ENCODE results near the gene PIMREG.

The PIMREG gene

DNA sequence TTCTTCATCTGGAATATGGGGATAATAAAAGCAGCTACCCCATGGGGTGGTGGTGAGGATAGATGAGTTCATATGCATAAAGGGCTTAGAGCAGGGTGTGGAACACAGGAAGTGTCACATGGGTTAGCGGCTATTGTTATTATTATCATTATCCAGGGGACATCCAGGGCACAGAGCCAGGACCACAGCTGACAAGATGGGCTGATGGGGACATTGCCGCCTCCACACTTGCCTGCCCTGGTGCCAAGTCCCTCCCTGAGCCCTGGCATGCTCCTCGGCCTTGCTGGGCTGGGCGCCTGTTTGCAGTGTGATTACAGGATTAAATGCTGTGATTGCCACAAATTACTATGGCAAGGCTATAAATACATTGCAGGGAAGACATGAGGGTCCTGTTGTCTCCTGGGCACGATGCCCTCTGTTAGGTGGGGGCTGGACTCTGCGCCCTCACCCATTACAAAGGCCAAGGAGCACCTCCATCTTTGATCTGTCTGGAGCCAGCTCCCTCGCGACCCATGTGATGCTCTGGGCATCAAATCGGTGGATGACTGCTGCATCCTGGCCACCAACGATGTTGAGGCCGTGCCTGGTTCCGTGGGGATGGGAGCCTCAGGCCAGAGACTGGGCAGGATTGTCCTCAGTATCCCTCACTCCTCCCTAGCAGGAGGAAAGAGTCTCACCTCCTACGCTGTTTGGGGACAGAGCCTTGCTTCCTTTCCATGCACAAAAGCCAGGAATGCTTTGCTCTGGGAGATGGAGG is 43.2 kb downstream of the PIMREG start:
- H3K27ac ChIP-seq (ENCODE audit: low read length) = no peak overlapping the region
- no peak overlapping the region for H3K9ac ChIP-seq (ENCODE audit: low read length)
- peaks cover 24% of the 10 kb centered on the region for H3K4me1 ChIP-seq (ENCODE audit: control insufficient read depth, low read depth, low read length)
- H3K4me3 ChIP-seq (ENCODE audit: low read length) = no peak overlapping the region
- H3K9me3 ChIP-seq (ENCODE audit: control insufficient read depth, low read depth, low read length) = no peaks in the 10 kb centered on the region
- H3K27me3 ChIP-seq (ENCODE audit: control insufficient read depth, insufficient read depth, low read length) = no peaks in the 10 kb centered on the region
- no peaks in the 10 kb centered on the region for H3K36me3 ChIP-seq (ENCODE audit: control insufficient read depth, low read depth, low read length)

DNA sequence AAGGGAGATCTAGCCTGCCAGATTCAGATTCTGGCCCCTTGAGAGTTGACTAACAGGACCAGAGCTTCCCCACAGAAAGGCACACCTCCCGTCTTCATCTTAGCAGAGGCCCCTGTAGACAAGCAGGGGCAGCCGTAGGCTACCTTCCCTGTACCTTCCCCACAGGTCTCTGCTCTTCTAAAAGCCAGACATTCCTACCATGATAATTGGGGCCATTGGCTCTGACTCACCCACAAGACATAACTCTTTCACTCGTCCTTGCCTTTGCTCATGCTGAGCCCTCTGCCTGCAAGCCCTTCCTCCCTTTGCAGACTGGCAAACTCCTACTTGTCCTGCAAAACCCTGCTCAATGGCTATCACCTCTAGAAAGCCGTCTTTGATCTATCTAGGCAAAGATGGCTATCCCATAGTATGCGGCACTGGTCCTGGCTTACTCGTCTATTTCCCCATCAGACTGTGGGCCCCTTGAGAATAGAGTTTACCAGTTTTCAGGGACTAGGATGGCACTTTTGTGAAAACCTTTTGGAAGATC is 43.8 kb downstream of the PIMREG start:
- Histone ChIP-seq H3K27me3 (ENCODE audit: control insufficient read depth, insufficient read depth, low read length) (no peaks in the 10 kb centered on the region), H3K9me3 (ENCODE audit: control insufficient read depth, low read depth, low read length) (no peaks in the 10 kb centered on the region), H3K9ac (ENCODE audit: low read length) (no peak overlapping the region), H3K36me3 (ENCODE audit: control insufficient read depth, low read depth, low read length) (no peaks in the 10 kb centered on the region), H3K4me3 (ENCODE audit: low read length) (no peak overlapping the region), H3K27ac (ENCODE audit: low read length) (no peak overlapping the region), H3K4me1 (ENCODE audit: control insufficient read depth, low read depth, low read length) (peaks cover 24% of the 10 kb centered on the region)

DNA sequence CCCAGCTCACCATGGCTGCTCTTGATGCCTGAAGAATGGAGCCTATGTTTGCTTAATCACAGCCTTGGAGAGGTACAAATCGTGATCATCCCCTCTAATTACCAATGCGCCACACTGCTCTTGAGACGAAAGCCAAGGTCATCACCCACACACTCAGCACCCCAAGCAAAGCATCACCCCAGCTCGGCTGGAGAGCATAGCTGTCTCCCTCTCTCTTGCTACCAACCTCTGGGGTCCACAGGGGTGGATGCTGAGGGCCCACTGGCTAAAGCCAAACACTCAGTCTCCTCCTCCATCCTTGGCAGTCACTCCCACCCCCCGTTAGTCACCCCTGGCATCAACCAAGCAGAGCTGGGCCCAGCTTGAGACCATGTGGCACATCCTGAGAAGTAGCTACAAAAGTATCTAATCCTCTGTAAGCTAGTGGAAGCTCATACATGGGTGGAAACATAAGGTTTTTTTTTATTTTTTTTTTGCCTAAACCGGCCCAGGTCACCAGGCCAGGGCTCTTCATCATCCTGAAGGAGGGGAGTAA is 44.8 kb downstream of the PIMREG start:
- H3K4me1 ChIP-seq (ENCODE audit: control insufficient read depth, low read depth, low read length) = peaks cover 24% of the 10 kb centered on the region
- no peak overlapping the region for H3K9ac ChIP-seq (ENCODE audit: low read length)
- no peaks in the 10 kb centered on the region for H3K27me3 ChIP-seq (ENCODE audit: control insufficient read depth, insufficient read depth, low read length)
- no peak overlapping the region for H3K27ac ChIP-seq (ENCODE audit: low read length)
- no peaks in the 10 kb centered on the region for H3K9me3 ChIP-seq (ENCODE audit: control insufficient read depth, low read depth, low read length)
- no peak overlapping the region for H3K4me3 ChIP-seq (ENCODE audit: low read length)
- no peaks in the 10 kb centered on the region for H3K36me3 ChIP-seq (ENCODE audit: control insufficient read depth, low read depth, low read length)

DNA sequence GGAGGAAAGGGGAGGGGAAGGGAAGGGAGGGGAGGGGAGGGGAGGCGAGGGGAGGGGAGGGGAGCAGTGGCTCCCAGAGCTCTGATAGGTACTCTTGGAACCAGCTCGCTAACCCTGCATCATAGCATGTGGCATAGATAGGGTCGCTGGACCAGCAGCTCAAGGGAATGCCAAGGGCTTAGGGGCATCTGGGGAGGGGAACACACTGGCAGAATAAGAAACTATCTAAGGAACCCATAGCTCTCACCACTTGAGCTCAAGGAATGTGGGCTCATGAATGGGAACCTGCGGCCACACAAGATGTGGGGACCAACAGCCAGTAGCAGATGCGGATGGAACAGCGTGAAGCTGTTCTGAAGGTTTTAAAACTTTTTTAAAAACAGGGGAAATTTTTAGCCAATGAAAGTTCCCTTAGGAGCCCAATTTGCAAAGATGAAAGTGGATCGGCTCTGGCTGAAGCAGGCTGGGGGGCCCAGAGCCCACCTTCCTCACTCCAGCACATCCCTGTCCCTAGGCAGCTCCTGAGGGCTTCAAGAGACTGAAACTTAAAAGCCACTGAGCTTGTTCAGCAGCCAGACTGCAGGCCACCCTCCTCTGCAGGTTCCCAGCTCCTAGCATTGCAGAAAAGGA is 46.9 kb downstream of the PIMREG start:
- peaks cover 28% of the 10 kb centered on the region for H3K4me1 ChIP-seq (ENCODE audit: control insufficient read depth, low read depth, low read length)
- H3K9me3 ChIP-seq (ENCODE audit: control insufficient read depth, low read depth, low read length) = no peaks in the 10 kb centered on the region
- no peak overlapping the region for H3K9ac ChIP-seq (ENCODE audit: low read length)
- no peak overlapping the region for H3K4me3 ChIP-seq (ENCODE audit: low read length)
- no peaks in the 10 kb centered on the region for H3K27me3 ChIP-seq (ENCODE audit: control insufficient read depth, insufficient read depth, low read length)
- H3K36me3 ChIP-seq (ENCODE audit: control insufficient read depth, low read depth, low read length) = no peaks in the 10 kb centered on the region
- no peak overlapping the region for H3K27ac ChIP-seq (ENCODE audit: low read length)

DNA sequence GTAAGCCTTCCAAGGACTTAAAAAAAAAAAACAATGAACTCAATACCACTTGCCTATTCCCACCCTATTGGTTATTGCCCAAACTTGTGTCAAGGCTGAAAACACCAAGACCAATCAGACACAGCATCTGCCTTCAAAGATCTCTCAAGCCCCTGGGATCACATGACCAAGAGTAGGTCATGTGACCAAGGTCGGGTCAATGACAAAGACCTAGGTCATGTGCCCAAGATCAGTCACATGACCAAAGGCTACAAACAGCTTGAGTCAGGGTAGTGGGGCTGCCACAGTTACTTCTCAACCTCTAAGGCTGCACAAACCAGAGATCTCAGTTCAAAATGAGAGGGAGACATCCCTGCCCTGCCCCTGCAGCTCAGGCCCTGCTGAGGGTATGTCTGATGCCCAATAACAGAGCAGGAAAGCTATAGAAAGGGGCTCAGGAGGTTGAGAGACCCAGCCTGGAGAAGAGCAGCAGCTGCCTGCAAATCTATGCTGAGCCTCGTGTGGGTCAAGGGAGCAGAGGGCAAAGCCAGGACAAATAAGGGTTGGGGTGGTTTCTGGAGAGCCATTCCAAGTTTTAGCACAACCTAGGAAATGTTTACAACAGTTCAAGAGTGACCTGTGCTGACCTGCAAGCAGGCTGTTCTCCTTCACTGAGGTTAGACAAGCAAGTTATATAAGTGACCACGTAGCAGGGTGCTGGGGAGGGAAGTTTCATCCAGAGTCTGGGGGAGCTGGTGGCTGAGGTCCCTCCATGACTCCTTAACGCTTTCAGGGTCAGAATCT is 48.8 kb downstream of the PIMREG start:
- Histone ChIP-seq H3K4me3 (ENCODE audit: low read length) (no peak overlapping the region), H3K27ac (ENCODE audit: low read length) (no peak overlapping the region), H3K27me3 (ENCODE audit: control insufficient read depth, insufficient read depth, low read length) (peaks cover 12% of the 10 kb centered on the region), H3K4me1 (ENCODE audit: control insufficient read depth, low read depth, low read length) (peaks cover 31% of the 10 kb centered on the region), H3K9ac (ENCODE audit: low read length) (no peak overlapping the region), H3K9me3 (ENCODE audit: control insufficient read depth, low read depth, low read length) (no peaks in the 10 kb centered on the region), H3K36me3 (ENCODE audit: control insufficient read depth, low read depth, low read length) (no peaks in the 10 kb centered on the region)

DNA sequence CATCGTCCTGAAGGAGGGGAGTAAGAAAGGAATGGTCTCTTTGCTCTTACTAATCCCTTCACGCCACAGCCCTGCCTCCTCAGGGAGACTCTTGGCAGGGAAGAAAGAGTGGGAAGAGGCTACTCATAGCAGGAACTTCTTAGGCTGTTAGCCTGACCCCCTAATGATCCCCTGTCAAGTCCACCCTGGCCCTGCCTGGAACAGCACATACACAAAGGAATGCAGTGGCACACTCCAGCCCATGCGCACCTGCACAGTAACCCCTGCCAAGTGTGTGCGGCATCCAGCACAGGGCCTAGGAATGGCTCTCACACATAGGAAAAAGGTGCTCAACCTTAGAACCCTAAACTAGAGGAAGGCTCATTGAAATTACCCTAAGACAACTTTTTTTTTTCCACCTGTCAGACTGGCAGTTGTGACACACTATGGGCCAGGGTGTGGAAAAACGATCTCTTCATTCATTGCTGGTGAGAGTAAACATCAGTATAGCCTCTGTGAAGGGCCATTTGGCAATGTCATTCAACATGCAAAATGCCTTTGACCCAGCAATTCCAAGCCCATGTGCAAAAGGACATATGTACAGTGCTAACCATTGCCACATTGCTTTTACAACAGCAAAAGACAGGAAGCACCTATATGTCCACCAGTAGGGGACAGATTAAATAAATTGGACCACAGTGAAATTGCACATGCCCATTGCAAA is 50.1 kb downstream of the PIMREG start:
- H3K36me3 ChIP-seq (ENCODE audit: control insufficient read depth, low read depth, low read length) = no peaks in the 10 kb centered on the region
- peaks cover 32% of the 10 kb centered on the region for H3K4me1 ChIP-seq (ENCODE audit: control insufficient read depth, low read depth, low read length)
- H3K9me3 ChIP-seq (ENCODE audit: control insufficient read depth, low read depth, low read length) = no peaks in the 10 kb centered on the region
- H3K4me3 ChIP-seq (ENCODE audit: low read length) = no peak overlapping the region
- no peak overlapping the region for H3K27ac ChIP-seq (ENCODE audit: low read length)
- H3K27me3 ChIP-seq (ENCODE audit: control insufficient read depth, insufficient read depth, low read length) = peaks cover 12% of the 10 kb centered on the region
- no peak overlapping the region for H3K9ac ChIP-seq (ENCODE audit: low read length)

DNA sequence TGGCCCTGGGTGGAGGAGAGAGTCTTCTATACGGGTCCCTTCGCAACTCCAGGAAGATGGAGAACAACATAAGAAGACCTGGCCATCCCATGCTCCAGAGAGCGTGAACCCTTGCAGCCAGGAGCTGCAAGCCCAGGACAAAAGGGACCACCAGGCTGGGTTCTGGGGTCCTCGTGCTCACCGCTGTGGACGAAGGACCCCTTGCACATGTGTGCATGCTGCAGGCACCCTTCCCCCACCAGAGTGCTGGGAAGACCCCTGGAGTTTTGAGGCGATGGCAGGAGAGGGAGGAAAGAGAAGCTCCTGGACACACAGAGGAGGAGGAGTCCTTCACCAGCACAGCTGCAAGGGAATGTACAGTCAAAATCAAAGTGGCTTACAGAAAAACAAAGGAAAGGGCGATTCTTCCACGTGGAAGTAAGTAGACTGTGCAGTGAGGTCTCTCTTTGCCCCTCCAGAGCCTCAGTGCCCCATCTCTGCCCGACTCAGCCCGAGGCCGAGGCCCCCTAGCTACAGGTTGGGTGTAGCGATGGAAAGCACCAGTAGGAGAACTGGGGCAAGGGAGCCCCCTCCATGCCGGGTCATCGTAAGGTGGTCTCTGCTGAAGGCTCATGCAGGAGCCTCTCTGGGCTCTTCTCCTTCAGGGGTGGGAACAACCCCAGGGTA is 51.3 kb downstream of the PIMREG start:
- Histone ChIP-seq H3K27ac (ENCODE audit: low read length) (no peak overlapping the region), H3K27me3 (ENCODE audit: control insufficient read depth, insufficient read depth, low read length) (peaks cover 12% of the 10 kb centered on the region), H3K36me3 (ENCODE audit: control insufficient read depth, low read depth, low read length) (no peaks in the 10 kb centered on the region), H3K4me1 (ENCODE audit: control insufficient read depth, low read depth, low read length) (peaks cover 32% of the 10 kb centered on the region), H3K9ac (ENCODE audit: low read length) (peak overlapping the region; percentile 37), H3K9me3 (ENCODE audit: control insufficient read depth, low read depth, low read length) (no peaks in the 10 kb centered on the region), H3K4me3 (ENCODE audit: low read length) (peak overlapping the region; percentile 40)

DNA sequence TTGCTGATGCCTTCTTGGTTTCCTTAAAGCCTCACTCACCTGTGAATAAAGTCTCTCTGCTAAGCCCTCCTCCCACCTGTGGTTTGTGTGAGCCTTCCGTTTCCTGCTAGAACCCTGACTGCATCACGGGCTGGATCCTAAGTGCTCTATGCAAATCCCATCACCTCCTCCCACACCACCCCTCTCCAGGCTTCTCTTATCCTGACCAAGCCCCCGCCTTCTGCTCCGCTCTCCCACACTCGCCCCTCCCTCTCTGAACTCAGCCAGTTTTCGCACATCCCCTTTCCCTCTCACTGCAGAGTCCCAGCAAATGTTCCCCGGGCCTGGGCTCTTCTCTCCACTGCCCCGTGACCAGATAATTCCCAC is 51.8 kb downstream of the PIMREG start:
- peak overlapping the region; percentile 37 for H3K9ac ChIP-seq (ENCODE audit: low read length)
- H3K4me3 ChIP-seq (ENCODE audit: low read length) = peak overlapping the region; percentile 40
- H3K27ac ChIP-seq (ENCODE audit: low read length) = no peak overlapping the region
- H3K9me3 ChIP-seq (ENCODE audit: control insufficient read depth, low read depth, low read length) = no peaks in the 10 kb centered on the region
- H3K27me3 ChIP-seq (ENCODE audit: control insufficient read depth, insufficient read depth, low read length) = peaks cover 12% of the 10 kb centered on the region
- H3K36me3 ChIP-seq (ENCODE audit: control insufficient read depth, low read depth, low read length) = no peaks in the 10 kb centered on the region
- peaks cover 31% of the 10 kb centered on the region for H3K4me1 ChIP-seq (ENCODE audit: control insufficient read depth, low read depth, low read length)

DNA sequence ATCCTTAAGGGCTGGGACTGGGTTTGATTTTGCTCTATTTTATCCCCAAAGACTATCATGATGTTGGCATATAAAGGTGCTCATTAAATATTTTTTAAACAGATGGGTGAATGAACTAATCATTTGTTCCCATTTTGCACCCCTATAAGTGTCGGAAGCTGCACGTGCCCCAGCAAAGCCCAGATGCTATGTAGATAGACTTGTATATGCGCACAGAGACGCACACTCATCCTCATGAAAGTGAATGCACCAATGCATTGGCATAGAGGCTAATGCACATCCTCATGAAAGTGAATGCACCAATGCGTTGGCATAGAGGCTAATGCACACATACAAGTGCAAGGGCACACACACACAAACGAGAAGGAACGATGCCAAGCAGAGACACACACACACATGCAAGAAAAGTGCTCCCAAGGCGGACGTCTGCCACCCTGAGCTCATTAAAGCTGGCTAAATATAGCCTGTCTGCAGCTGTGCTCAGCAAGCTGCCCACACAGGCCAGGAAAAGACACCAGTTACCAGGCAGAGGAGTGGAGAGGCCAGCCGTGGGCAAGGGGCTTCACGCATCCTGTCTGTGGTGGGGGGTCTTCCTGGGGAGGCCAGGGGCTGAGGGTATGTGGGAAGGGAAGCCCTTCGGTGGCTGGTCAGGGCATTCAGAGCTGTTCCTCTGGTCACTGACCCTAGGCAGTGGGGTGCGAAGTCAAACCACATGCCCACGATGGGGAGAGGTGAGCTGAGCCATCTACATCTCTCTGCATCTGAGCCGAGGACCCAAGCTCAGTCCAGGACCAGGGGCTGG is 52.6 kb downstream of the PIMREG start:
- Histone ChIP-seq H3K36me3 (ENCODE audit: control insufficient read depth, low read depth, low read length) (no peaks in the 10 kb centered on the region), H3K27ac (ENCODE audit: low read length) (no peak overlapping the region), H3K4me1 (ENCODE audit: control insufficient read depth, low read depth, low read length) (peaks cover 28% of the 10 kb centered on the region), H3K9me3 (ENCODE audit: control insufficient read depth, low read depth, low read length) (no peaks in the 10 kb centered on the region), H3K27me3 (ENCODE audit: control insufficient read depth, insufficient read depth, low read length) (peaks cover 12% of the 10 kb centered on the region), H3K9ac (ENCODE audit: low read length) (no peak overlapping the region), H3K4me3 (ENCODE audit: low read length) (no peak overlapping the region)

DNA sequence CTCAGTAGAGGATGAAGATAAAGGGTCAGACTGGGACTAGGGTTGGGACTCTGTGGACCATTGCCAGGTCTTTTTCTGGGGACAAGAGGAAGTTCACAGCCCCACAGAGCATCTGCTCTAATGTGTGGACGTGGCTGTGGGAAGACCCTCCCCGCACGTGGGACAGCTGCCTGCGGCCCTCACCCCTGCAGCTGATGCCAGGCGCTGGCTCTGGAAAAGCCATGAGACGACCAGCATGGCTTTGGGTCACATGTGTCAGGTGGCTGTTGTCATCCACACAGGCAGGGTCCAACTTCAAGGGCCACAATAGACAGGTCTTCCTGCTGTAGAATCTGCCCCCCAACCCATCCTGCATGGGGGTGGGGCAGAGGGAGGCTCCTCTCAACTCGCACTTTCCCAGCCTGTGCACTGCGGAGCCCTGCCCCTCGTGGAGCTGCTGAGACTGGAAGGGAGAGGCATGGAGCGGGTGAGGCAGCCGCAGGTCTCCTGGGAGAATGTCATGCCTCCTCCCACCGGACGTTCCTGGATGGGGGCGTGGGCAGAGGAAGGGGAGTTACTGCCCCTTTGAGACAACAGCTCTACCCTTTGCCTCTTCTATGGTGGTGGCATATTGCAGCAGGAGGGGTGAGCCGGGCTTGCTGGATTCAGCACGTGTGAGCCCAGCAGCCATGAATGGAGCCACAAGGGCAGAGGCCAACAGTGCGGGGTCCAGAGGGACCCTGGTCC is 53.4 kb downstream of the PIMREG start:
- Histone ChIP-seq H3K27me3 (ENCODE audit: control insufficient read depth, insufficient read depth, low read length) (peaks cover 12% of the 10 kb centered on the region), H3K4me3 (ENCODE audit: low read length) (no peak overlapping the region), H3K9ac (ENCODE audit: low read length) (no peak overlapping the region), H3K4me1 (ENCODE audit: control insufficient read depth, low read depth, low read length) (peaks cover 28% of the 10 kb centered on the region), H3K27ac (ENCODE audit: low read length) (no peak overlapping the region), H3K36me3 (ENCODE audit: control insufficient read depth, low read depth, low read length) (no peaks in the 10 kb centered on the region), H3K9me3 (ENCODE audit: control insufficient read depth, low read depth, low read length) (no peaks in the 10 kb centered on the region)
